Left lung (tissue), 10 donors: ENCODE results near the gene KYNU. TPM values are rescaled to one million over a fixed set of nuclear protein-coding genes. Genes with fewer than 3 reads are reported as not detected.
"Not testable (repeated sequence)": the region's sequence is repeated elsewhere in the genome, so short reads cannot be mapped to it uniquely, and the experiment has no call there.

Experiments
- ATAC-seq: fragments of 200-7000 bp; cut with Tn5 transposase; one replicate; pipeline ENCODE4 v1.9.1; 2020; ENCODE audit warnings: moderate library complexity
- DNase-seq, 4 donors: peaks; one replicate each; pipeline ENCODE4 v3.0.0-alpha.2; 2013 to 2020
- H3K27ac ChIP-seq, 2 donors: fragments of 200-600 bp; sonication (generic) in 1 of 2; one replicate each; pipeline versions ENCODE4 v1.5.0 to v1.8.0; 2020 to 2021
- H3K27me3 ChIP-seq, 2 donors: fragments of 200-600 bp; sonication (generic) in 1 of 2; one replicate each; pipeline versions ENCODE4 v1.5.0 to v1.8.0; 2020 to 2021
- H3K36me3 ChIP-seq, 2 donors: fragments of 200-600 bp; sonication (generic) in 1 of 2; one replicate each; pipeline versions ENCODE4 v1.5.0 to v1.8.0; 2020 to 2021
- H3K4me1 ChIP-seq, 2 donors: fragments of 200-600 bp; one replicate each; pipeline ENCODE4 v1.8.0; 2021
- H3K4me3 ChIP-seq, 2 donors: fragments of 200-600 bp; sonication (generic) in 1 of 2; one replicate each; pipeline versions ENCODE4 v1.5.0 to v1.8.0; 2020 to 2021; ENCODE audit warnings: mild to moderate bottlenecking in 1 of 2
- H3K9me3 ChIP-seq, 2 donors: fragments of 200-600 bp; sonication (generic) in 1 of 2; one replicate each; pipeline versions ENCODE4 v1.5.0 to v1.8.0; 2020 to 2021
- CTCF ChIP-seq, 2 donors: fragments of 200-600 bp; sonication (generic) in 1 of 2; IDR thresholded peaks; one replicate each; pipeline versions ENCODE4 v1.5.0 to v1.8.0; 2021; ENCODE audit warnings: antibody characterized with exemption in 2 of 2
- intact Hi-C, 2 donors: fragments of 100-400 bp; cut with DNase I; formaldehyde crosslinking; loops; one replicate each; pipeline versions ENCODE4 v1.11.2 to v1.14.2; 2022
- polyA plus RNA-seq, 6 donors: library from polyadenylated mRNA; unstranded; fragments of 120-200 nt; gene quantifications; one replicate each; pipeline ENCODE4 v1.2.1, GENCODE V29; 2013; ENCODE audit not compliant: insufficient read length in 6 of 6
- total RNA-seq, 2 donors: library from RNA; stranded (reverse); fragmentation: NEBNext Ultra II Directional; extraction: Animal tissue kit (Norgen Biotek cat#: 25700); gene quantifications; one replicate each; pipeline ENCODE4 v1.2.1, GENCODE V29; 2021
- donor health status: DM: no; HTN: yes; CAD: no.
- donor health status: DM: no; HTN: no; CAD: no.

KYNU gene
- total and polyA plus RNA-seq, 8 donors = 0.72 to 29.7 (median 0.84) TPM

GRCh38 chr2:143068509-143068908 is 191.0 kb downstream of the KYNU start:
- H3K36me3 ChIP-seq = no peaks in the 10 kb centered on the region
- no peak overlapping the region for H3K4me3 ChIP-seq
- intact Hi-C loops = no loop called here
- no peak for DNase-seq
- H3K27ac ChIP-seq = peak overlapping the region in 1 of 2 donors; percentile 76
- peaks cover 0 to 7% of the 10 kb centered on the region in 2 donors for H3K9me3 ChIP-seq
- H3K27me3 ChIP-seq = no peaks in the 10 kb centered on the region
- H3K4me1 ChIP-seq = no peaks in the 10 kb centered on the region
- no peak for TF ChIP-seq CTCF (IDR thresholded peaks at IDR 0.05)
- ATAC-seq = peak; percentile 55

- DNase-seq (no peak), ATAC-seq (no peak)
- no peaks in the 10 kb centered on the region for H3K4me1 ChIP-seq
- peak overlapping the region in 1 of 2 donors; percentile 76 for H3K27ac ChIP-seq
- intact Hi-C loops = no loop called here
- H3K27me3 ChIP-seq = no peaks in the 10 kb centered on the region
- H3K36me3 ChIP-seq = no peaks in the 10 kb centered on the region
- H3K4me3 ChIP-seq = no peak overlapping the region
- no peak for TF ChIP-seq CTCF (IDR thresholded peaks at IDR 0.05)
- peaks cover 0 to 6% of the 10 kb centered on the region in 2 donors for H3K9me3 ChIP-seq
Observed at GRCh38 chr2:143070704-143071103, 193.2 kb downstream of the KYNU start.

GRCh38 chr2:143071185-143071876 is 193.9 kb downstream of the KYNU start:
- H3K4me1 ChIP-seq = no peaks in the 10 kb centered on the region
- H3K27ac ChIP-seq = peak overlapping the region in 1 of 2 donors; percentile 76
- peaks cover 0 to 10% of the 10 kb centered on the region in 2 donors for H3K9me3 ChIP-seq
- no peak for DNase-seq
- no peak for ATAC-seq
- intact Hi-C loops = no loop called here
- H3K4me3 ChIP-seq = no peak overlapping the region
- H3K27me3 ChIP-seq = no peaks in the 10 kb centered on the region
- TF ChIP-seq CTCF (IDR thresholded peaks at IDR 0.05) = no peak
- H3K36me3 ChIP-seq = no peaks in the 10 kb centered on the region

- H3K36me3 ChIP-seq, DNase-seq, H3K4me1 ChIP-seq, intact Hi-C loops, H3K9me3 ChIP-seq, ATAC-seq, H3K27me3 ChIP-seq, H3K27ac ChIP-seq, H3K4me3 ChIP-seq: not testable (repeated sequence)
Observed at GRCh38 chr2:143074913-143075312, 197.4 kb downstream of the KYNU start.

- ATAC-seq (no peak), DNase-seq (no peak)
- no peaks in the 10 kb centered on the region for H3K4me1 ChIP-seq
- H3K27ac ChIP-seq = no peak overlapping the region
- H3K36me3 ChIP-seq = no peaks in the 10 kb centered on the region
- TF ChIP-seq CTCF (IDR thresholded peaks at IDR 0.05) = no peak
- intact Hi-C loops = no loop called here
- no peak overlapping the region for H3K4me3 ChIP-seq
- no peaks in the 10 kb centered on the region for H3K27me3 ChIP-seq
- H3K9me3 ChIP-seq = peaks cover 0 to 10% of the 10 kb centered on the region in 2 donors
Observed at GRCh38 chr2:143075711-143076110, 198.2 kb downstream of the KYNU start.

- Histone ChIP-seq H3K4me1 (peaks cover 0 to 4% of the 10 kb centered on the region in 2 donors), H3K27me3 (no peaks in the 10 kb centered on the region), H3K36me3 (no peaks in the 10 kb centered on the region), H3K9me3 (peaks cover 0 to 14% of the 10 kb centered on the region in 2 donors), H3K4me3 (no peak overlapping the region), H3K27ac (no peak overlapping the region)
- TF ChIP-seq CTCF (IDR thresholded peaks at IDR 0.05) = no peak
- ATAC-seq (no peak), DNase-seq (no peak)
- intact Hi-C loops = no loop called here
Observed at GRCh38 chr2:143078104-143078503, 200.6 kb downstream of the KYNU start.
